ENCODE measurements around the gene MYBPH.

GRCh38 chr1:203171341-203172183, 4.1 kb downstream of the MYBPH start:
- TF ChIP-seq POLR2AphosphoS5 (IDR thresholded peaks at IDR 0.05; ENCODE audit: low read depth, low read length) (no peak), TAF1 (IDR thresholded peaks at IDR 0.05; ENCODE audit: borderline replicate concordance, low read depth, low read length) (no peak), POLR2A (IDR thresholded peaks at IDR 0.05; ENCODE audit: low read depth, low read length) (no peak)

All from GM12892 (cell line).